DOHH2 (cell line): ENCODE results near the gene BCL2L11.

ENCODE experiments used
- H3F3A ChIP-seq: fragments of 200-600 bp; sonication (generic), shearing (Covaris generic); 2 replicates; pipeline ENCODE4 v1.6.0; 2016; ENCODE audit warnings: antibody characterized with exemption, mild to moderate bottlenecking; ENCODE audit not compliant: control insufficient read depth, insufficient read depth
- H3K27ac ChIP-seq: fragments of 200-600 bp; sonication (generic); 2 replicates; pipeline ENCODE4 v1.5.1; 2014; ENCODE audit warnings: low read depth, mild to moderate bottlenecking, low read length, moderate library complexity
- H3K27me3 ChIP-seq: fragments of 200-600 bp; sonication (generic); 2 replicates; pipeline ENCODE4 v1.6.1; 2014; ENCODE audit warnings: mild to moderate bottlenecking, low read length, mixed read lengths; ENCODE audit not compliant: control insufficient read depth
- H3K36me3 ChIP-seq: fragments of 200-600 bp; sonication (generic); 2 replicates; pipeline ENCODE4 v1.6.1; 2014; ENCODE audit warnings: mild to moderate bottlenecking, low read length, moderate library complexity, mixed read lengths; ENCODE audit not compliant: control insufficient read depth
- H3K4me1 ChIP-seq: fragments of 200-600 bp; sonication (generic); 2 replicates; pipeline ENCODE4 v1.6.1; 2014; ENCODE audit warnings: mild to moderate bottlenecking, low read length, mixed read lengths; ENCODE audit not compliant: control insufficient read depth
- H3K4me2 ChIP-seq: fragments of 200-600 bp; sonication (generic); 2 replicates; pipeline ENCODE4 v1.6.0; 2014; ENCODE audit warnings: mild to moderate bottlenecking, low read length, moderate library complexity
- H3K4me3 ChIP-seq: fragments of 200-600 bp; sonication (generic); 2 replicates; pipeline ENCODE4 v1.5.1; 2014; ENCODE audit warnings: mild to moderate bottlenecking, low read length, mixed read lengths
- H3K79me2 ChIP-seq: fragments of 200-600 bp; sonication (generic); 2 replicates; pipeline ENCODE4 v1.6.1; 2014; ENCODE audit warnings: mild to moderate bottlenecking, low read length, mixed read lengths; ENCODE audit not compliant: control insufficient read depth
- H3K9me2 ChIP-seq: fragments of 200-600 bp; sonication (generic); replicated peaks from 2 replicates; pipeline ENCODE4 v1.6.1; 2014; ENCODE audit warnings: mild to moderate bottlenecking, low read length, mixed read lengths; ENCODE audit not compliant: control insufficient read depth
- H3K9me3 ChIP-seq: fragments of 200-600 bp; sonication (generic); 2 replicates; pipeline ENCODE4 v1.6.1; 2014; ENCODE audit warnings: antibody characterized with exemption, low read length, mixed read lengths; ENCODE audit not compliant: control insufficient read depth, insufficient read depth
- H4K20me1 ChIP-seq: fragments of 200-600 bp; sonication (generic); 2 replicates; pipeline ENCODE4 v1.6.0; 2014; ENCODE audit warnings: low read depth, mild to moderate bottlenecking, antibody characterized with exemption, low read length, moderate library complexity; ENCODE audit not compliant: control insufficient read depth, insufficient read depth
- EZH2phosphoT487 ChIP-seq: fragments of 200-600 bp; sonication (generic); IDR thresholded peaks from 2 replicates; pipeline ENCODE4 v1.6.1; 2017; ENCODE audit warnings: borderline replicate concordance, mild to moderate bottlenecking, antibody characterized with exemption, low read length, moderate library complexity, mixed read lengths
- TF ChIP-seq, protein P1 (sequence below): fragments of 200-600 bp; sonication (generic); IDR thresholded peaks from one replicate; pipeline ENCODE4 v1.5.1; 2014; ENCODE audit warnings: antibody characterized with exemption, mild to moderate bottlenecking, low read depth, low read length; ENCODE audit not compliant: poor library complexity, severe bottlenecking

Gene BCL2L11

DNA sequence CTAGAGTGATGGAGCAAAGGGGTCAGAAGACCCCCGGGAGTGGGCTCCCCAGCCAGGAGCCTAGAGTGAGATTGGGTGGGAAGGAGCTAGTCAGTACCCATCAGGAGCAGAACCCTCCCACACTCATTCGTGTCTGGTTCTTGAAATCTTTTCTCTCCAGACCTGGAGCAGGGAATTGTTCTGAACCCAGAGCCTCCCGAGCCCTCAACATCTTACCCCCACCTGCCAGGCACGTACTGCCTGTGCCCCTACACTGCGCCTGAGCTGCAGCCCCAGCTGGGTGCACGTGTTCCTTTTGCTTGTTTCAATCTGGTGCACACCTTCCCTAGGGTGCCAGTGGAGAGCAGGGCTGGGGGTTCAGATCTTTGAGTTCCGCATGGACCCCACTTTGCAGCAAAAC, 52.6 kb downstream of the BCL2L11 start:
- Histone ChIP-seq H3K9me3 (no peaks in the 10 kb centered on the region), H3K36me3 (no peaks in the 10 kb centered on the region), H3K4me2 (no peak overlapping the region), H3K79me2 (no peaks in the 10 kb centered on the region), H3K27ac (no peak overlapping the region), H3K4me3 (no peak overlapping the region), H3K27me3 (no peaks in the 10 kb centered on the region), H3F3A (peaks cover 5% of the 10 kb centered on the region; the same call in 1 of the 2 replicates), H3K9me2 (no peaks in the 10 kb centered on the region), H3K4me1 (peaks cover 8% of the 10 kb centered on the region; the same call in 1 of the 2 replicates), H4K20me1 (no peaks in the 10 kb centered on the region)
- TF ChIP-seq EZH2phosphoT487 = no peak
- TF ChIP-seq, protein P1, sequence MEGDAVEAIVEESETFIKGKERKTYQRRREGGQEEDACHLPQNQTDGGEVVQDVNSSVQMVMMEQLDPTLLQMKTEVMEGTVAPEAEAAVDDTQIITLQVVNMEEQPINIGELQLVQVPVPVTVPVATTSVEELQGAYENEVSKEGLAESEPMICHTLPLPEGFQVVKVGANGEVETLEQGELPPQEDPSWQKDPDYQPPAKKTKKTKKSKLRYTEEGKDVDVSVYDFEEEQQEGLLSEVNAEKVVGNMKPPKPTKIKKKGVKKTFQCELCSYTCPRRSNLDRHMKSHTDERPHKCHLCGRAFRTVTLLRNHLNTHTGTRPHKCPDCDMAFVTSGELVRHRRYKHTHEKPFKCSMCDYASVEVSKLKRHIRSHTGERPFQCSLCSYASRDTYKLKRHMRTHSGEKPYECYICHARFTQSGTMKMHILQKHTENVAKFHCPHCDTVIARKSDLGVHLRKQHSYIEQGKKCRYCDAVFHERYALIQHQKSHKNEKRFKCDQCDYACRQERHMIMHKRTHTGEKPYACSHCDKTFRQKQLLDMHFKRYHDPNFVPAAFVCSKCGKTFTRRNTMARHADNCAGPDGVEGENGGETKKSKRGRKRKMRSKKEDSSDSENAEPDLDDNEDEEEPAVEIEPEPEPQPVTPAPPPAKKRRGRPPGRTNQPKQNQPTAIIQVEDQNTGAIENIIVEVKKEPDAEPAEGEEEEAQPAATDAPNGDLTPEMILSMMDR = no peak

DNA sequence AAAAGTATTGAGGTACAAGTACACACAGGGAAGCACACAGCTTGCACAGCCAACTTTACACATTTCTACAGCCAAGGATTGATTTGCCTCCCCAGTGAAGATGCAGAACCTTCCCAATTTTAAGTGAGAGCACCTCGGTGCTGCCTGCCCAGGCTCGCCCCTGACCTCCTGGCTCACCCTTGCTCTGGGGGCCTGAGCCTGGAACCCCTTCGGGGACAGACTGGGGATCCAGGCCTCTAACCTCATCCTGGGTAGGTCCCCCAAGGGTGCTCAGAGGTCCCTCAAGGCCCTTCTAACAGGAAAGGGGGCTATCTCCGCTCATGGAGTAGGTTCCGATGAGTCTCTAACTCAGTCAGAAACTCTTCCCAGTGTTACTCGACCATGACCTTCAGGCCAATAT, 53.1 kb downstream of the BCL2L11 start:
- Histone ChIP-seq H3K36me3 (no peaks in the 10 kb centered on the region), H3K9me2 (no peaks in the 10 kb centered on the region), H3K27ac (no peak overlapping the region)

DNA sequence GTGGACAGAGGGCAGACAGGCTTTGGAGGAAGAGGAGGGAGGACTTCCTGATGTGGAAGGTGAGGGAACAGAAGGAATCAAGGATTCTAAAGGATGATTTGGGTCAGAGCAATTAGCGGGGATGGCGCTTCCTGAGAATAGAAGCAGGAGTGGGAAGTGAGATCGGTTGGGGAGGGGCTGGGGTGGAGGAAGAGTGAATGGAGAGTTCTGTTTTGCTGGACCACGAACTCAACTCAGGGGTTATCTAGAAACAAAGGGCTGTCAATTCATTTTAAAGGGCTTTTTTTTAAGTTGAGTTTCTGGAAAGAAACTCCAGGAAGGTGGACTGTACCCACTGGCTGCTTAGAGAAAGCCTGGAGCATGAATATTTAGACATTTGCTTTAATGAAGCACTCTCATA, 54.9 kb downstream of the BCL2L11 start:
- no peaks in the 10 kb centered on the region for H3K36me3 ChIP-seq
- H3K79me2 ChIP-seq = no peaks in the 10 kb centered on the region
- H4K20me1 ChIP-seq = no peaks in the 10 kb centered on the region
- H3K9me3 ChIP-seq = no peaks in the 10 kb centered on the region
- TF ChIP-seq, protein P1 = no peak
- TF ChIP-seq EZH2phosphoT487 = no peak
- H3K4me1 ChIP-seq = no peaks in the 10 kb centered on the region
- H3F3A ChIP-seq = no peaks in the 10 kb centered on the region
- no peaks in the 10 kb centered on the region; the same call in 1 of the 2 replicates for H3K27me3 ChIP-seq
- H3K4me2 ChIP-seq = no peak overlapping the region
- no peak overlapping the region for H3K27ac ChIP-seq
- H3K4me3 ChIP-seq = no peak overlapping the region
- no peaks in the 10 kb centered on the region for H3K9me2 ChIP-seq

More for the DNA sequence above, 53.1 kb downstream of the BCL2L11 start:
- no peaks in the 10 kb centered on the region for H4K20me1 ChIP-seq
- no peak overlapping the region for H3K4me2 ChIP-seq
- peaks cover 4% of the 10 kb centered on the region; the same call in 1 of the 2 replicates for H3K4me1 ChIP-seq
- H3K79me2 ChIP-seq = no peaks in the 10 kb centered on the region
- H3K4me3 ChIP-seq = no peak overlapping the region
- no peak for TF ChIP-seq EZH2phosphoT487
- TF ChIP-seq, protein P1 = no peak
- H3K27me3 ChIP-seq = no peaks in the 10 kb centered on the region
- H3F3A ChIP-seq = peaks cover 5% of the 10 kb centered on the region; the same call in 1 of the 2 replicates
- H3K9me3 ChIP-seq = no peaks in the 10 kb centered on the region

DNA sequence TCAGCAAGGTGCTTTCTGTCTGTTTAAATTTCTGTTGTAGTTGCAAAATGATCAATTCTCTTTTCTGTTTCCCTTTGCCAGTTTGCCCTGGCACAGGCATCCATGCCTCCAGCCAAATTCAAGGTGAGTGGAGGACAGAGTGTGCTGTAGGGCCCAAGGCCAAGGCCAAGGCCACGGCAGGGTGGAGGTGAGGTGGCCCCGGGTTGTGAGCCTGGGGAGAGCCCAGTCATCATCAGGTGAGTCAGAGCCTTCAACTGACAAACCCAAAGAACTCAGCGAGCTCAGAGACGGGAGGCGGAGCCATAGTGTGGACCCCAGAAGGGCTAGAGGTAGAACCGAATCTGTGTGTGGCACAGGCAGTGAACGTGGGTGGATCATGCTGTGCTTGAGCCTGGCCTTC, 55.7 kb downstream of the BCL2L11 start:
- Histone ChIP-seq H3K27ac (no peak overlapping the region), H3K27me3 (no peaks in the 10 kb centered on the region; the same call in 1 of the 2 replicates), H3K79me2 (no peaks in the 10 kb centered on the region), H3K4me2 (no peak overlapping the region), H3K4me3 (no peak overlapping the region), H3K9me2 (no peaks in the 10 kb centered on the region), H3K9me3 (no peaks in the 10 kb centered on the region), H4K20me1 (no peaks in the 10 kb centered on the region), H3K36me3 (no peaks in the 10 kb centered on the region), H3K4me1 (no peaks in the 10 kb centered on the region), H3F3A (no peaks in the 10 kb centered on the region)
- TF ChIP-seq, protein P1 = no peak
- TF ChIP-seq EZH2phosphoT487 = no peak
